K562 (cell line): ENCODE measurements around the gene CFAP69. TPM values are rescaled to one million over a fixed set of nuclear protein-coding genes. Genes with fewer than 3 reads are reported as not detected.

Source experiments
- ATAC-seq: fragments of 200-7000 bp; cut with Tn5 transposase; 3 replicates; pipeline ENCODE4 v1.9.1; 2020; ENCODE audit warnings: moderate library complexity
- BruUV-seq: library from RNA; stranded (reverse); fragments of 400-500 nt; replicated peaks from 2 replicates; lab custom pipeline; 2021; lab: Mats Ljungman, UMichigan
- CTCF ChIA-PET: fragments of 300-600 bp; formaldehyde crosslinking; extraction: SDS; loops from one replicate; lab custom pipeline; 2021; ENCODE audit warnings: low intra/inter-chr PET ratio; lab: Yijun Ruan, JAX
- POLR2A ChIA-PET: fragments of 300-600, 350-650 bp; sonication (Branson Sonifier 250); formaldehyde crosslinking; extraction: SDS; loops from one replicate; lab custom pipeline; 2021; ENCODE audit warnings: antibody characterized with exemption, inconsistent platforms; lab: Yijun Ruan, JAX
- DNase-seq, 4 experiments: peaks; one replicate each; pipeline versions ENCODE4 v3.0.0 to v3.0.0-alpha.2; 2011 to 2018; ENCODE audit warnings: low spot score in 3 of 4, mixed read lengths in 3 of 4; ENCODE audit errors: extremely low read depth in 1 of 4
- FAIRE-seq: peaks from 2 replicates; lab custom pipeline; 2011; peaks lifted over from hg19 to GRCh38; lab: Jason Lieb, UNC
- H2AFZ ChIP-seq: 2 replicates; pipeline ENCODE4 v1.6.0; 2011; ENCODE audit warnings: low read depth, low read length, control low read depth, inconsistent platforms
- H3K27ac ChIP-seq: fragments of 200-600 bp; 3 replicates; pipeline ENCODE4 v1.8.0; 2011; ENCODE audit warnings: low read depth, mild to moderate bottlenecking, control low read depth, inconsistent platforms, low read length, moderate library complexity, mixed read lengths; ENCODE audit errors: extremely low read depth
- H3K27me3 ChIP-seq, 2 experiments: fragments of 300-600 bp in 1 of 2; 2 replicates in 1 of 2; 3 replicates in 1 of 2; pipeline versions ENCODE4 v1.6.0 to v1.8.0; 2011; ENCODE audit warnings: inconsistent platforms in 2 of 2, low read length in 2 of 2, mild to moderate bottlenecking in 1 of 2, mixed read lengths in 1 of 2, moderate library complexity in 1 of 2; ENCODE audit not compliant: control insufficient read depth in 2 of 2, insufficient read depth in 2 of 2
- H3K36me3 ChIP-seq: fragments of 300-600 bp; 3 replicates; pipeline ENCODE4 v1.8.0; 2011; ENCODE audit warnings: mild to moderate bottlenecking, low read length, inconsistent platforms; ENCODE audit not compliant: control insufficient read depth, insufficient read depth
- H3K4me1 ChIP-seq, 2 experiments: fragments of 200-600 bp in 1 of 2; replicated peaks in 1 of 2; 2 replicates in 1 of 2; 3 replicates in 1 of 2; pipeline versions ENCODE4 v1.5.1 to v1.8.0; 2011; ENCODE audit warnings: inconsistent platforms in 2 of 2, low read length in 2 of 2, mild to moderate bottlenecking in 1 of 2, mixed read lengths in 1 of 2, moderate library complexity in 1 of 2; ENCODE audit not compliant: control insufficient read depth in 2 of 2, insufficient read depth in 2 of 2
- H3K4me2 ChIP-seq: 2 replicates; pipeline ENCODE4 v1.6.1; 2011; ENCODE audit warnings: low read length, control low read depth, inconsistent platforms, mixed read lengths; ENCODE audit not compliant: insufficient read depth
- H3K4me3 ChIP-seq: fragments of 200-600 bp; sonication (generic), shearing (Covaris generic); 2 replicates; pipeline ENCODE4 v1.5.1; 2016; ENCODE audit warnings: control low read depth, inconsistent platforms
- H3K79me2 ChIP-seq: fragments of 200-600 bp; 3 replicates; pipeline ENCODE4 v1.8.0; 2011; ENCODE audit warnings: low read length, inconsistent platforms; ENCODE audit not compliant: control insufficient read depth, insufficient read depth
- H3K9ac ChIP-seq, 2 experiments: 2 replicates each; pipeline versions ENCODE4 v1.6.0 to v1.6.1; 2011; ENCODE audit warnings: low read depth in 2 of 2, low read length in 2 of 2, control low read depth in 1 of 2, inconsistent platforms in 1 of 2, mild to moderate bottlenecking in 1 of 2, mixed read lengths in 1 of 2; ENCODE audit not compliant: insufficient read depth in 1 of 2
- H3K9me1 ChIP-seq: one replicate; pipeline ENCODE4 v1.6.0; 2011; ENCODE audit warnings: inconsistent platforms, mild to moderate bottlenecking, low read length, moderate library complexity; ENCODE audit not compliant: control insufficient read depth, insufficient read depth
- H3K9me3 ChIP-seq: replicated peaks from 2 replicates; pipeline ENCODE4 v1.5.1; 2011; ENCODE audit warnings: low read depth, low read length, inconsistent platforms; ENCODE audit not compliant: control insufficient read depth, insufficient read depth
- H4K20me1 ChIP-seq: replicated peaks from 2 replicates; pipeline ENCODE4 v1.6.1; 2011; ENCODE audit warnings: low read length, inconsistent platforms, mixed read lengths; ENCODE audit not compliant: control insufficient read depth, insufficient read depth
- BDP1 ChIP-seq: IDR thresholded peaks from 3 replicates; pipeline ENCODE4 v1.6.1; 2011; ENCODE audit not compliant: insufficient read length, insufficient read depth
- CHAMP1 ChIP-seq: fragments of 450-650 bp; IDR thresholded peaks from 2 replicates; pipeline ENCODE4 v1.6.1; 2016; ENCODE audit warnings: mild to moderate bottlenecking
- CHD1 ChIP-seq: fragments of 200-600 bp; sonication (generic); IDR thresholded peaks from one replicate; pipeline ENCODE4 v1.6.1; 2012; ENCODE audit warnings: mild to moderate bottlenecking, moderate library complexity, low read length, inconsistent platforms
- CREB1 ChIP-seq, 2 experiments: sonication (generic) in 1 of 2; formaldehyde crosslinking in 1 of 2; IDR thresholded peaks; 2 replicates each; pipeline versions ENCODE4 v1.6.1 to v1.8.0; 2012 to 2022; ENCODE audit warnings: inconsistent platforms in 1 of 2, mild to moderate bottlenecking in 1 of 2, missing genetic modification reagents in 1 of 2, moderate library complexity in 1 of 2
- DDX20 ChIP-seq: fragments of 450-650 bp; IDR thresholded peaks from 2 replicates; pipeline ENCODE4 v1.6.1; 2016; ENCODE audit warnings: missing genetic modification characterization, low read depth, mild to moderate bottlenecking, missing compliant biosample characterization, moderate library complexity
- EP400 ChIP-seq: fragments of 450-650 bp; IDR thresholded peaks from 2 replicates; pipeline ENCODE4 v1.6.1; 2017; ENCODE audit warnings: antibody characterized with exemption, mild to moderate bottlenecking, moderate library complexity
- HDAC1 ChIP-seq, 2 experiments: fragments of 450-650 bp; IDR thresholded peaks; 2 replicates each; pipeline ENCODE4 v1.6.1; 2016 to 2017; ENCODE audit warnings: inconsistent platforms in 1 of 2, mild to moderate bottlenecking in 1 of 2, moderate library complexity in 1 of 2
- HNRNPUL1 ChIP-seq: fragments of 200-400 bp; formaldehyde crosslinking; IDR thresholded peaks from 2 replicates; pipeline ENCODE4 v1.6.1; 2017; ENCODE audit warnings: low read length
- KDM4B ChIP-seq, 2 experiments: fragments of 450-650 bp in 1 of 2; sonication (generic) in 1 of 2; IDR thresholded peaks; 2 replicates each; pipeline ENCODE4 v1.6.1; 2016 to 2017; ENCODE audit warnings: borderline replicate concordance in 2 of 2, antibody characterized with exemption in 1 of 2, low read depth in 1 of 2, mild to moderate bottlenecking in 1 of 2
- MYBL2 ChIP-seq, 2 experiments: fragments of 450-650 bp in 1 of 2; sonication (generic) in 1 of 2; formaldehyde crosslinking in 1 of 2; IDR thresholded peaks; 2 replicates each; pipeline versions ENCODE4 v1.6.1 to v1.8.1; 2017 to 2022; ENCODE audit warnings: borderline replicate concordance in 1 of 2, inconsistent platforms in 1 of 2, low read depth in 1 of 2, mild to moderate bottlenecking in 1 of 2, missing genetic modification reagents in 1 of 2, moderate library complexity in 1 of 2
- ZBTB12 ChIP-seq: fragments of 250-450 bp; sonication (Bioruptor Pico); IDR thresholded peaks from 2 replicates; pipeline ENCODE4 v1.4.0; 2020
- ZFP1 ChIP-seq: fragments of 450-650 bp; formaldehyde crosslinking; IDR thresholded peaks from 2 replicates; pipeline ENCODE4 v1.4.0; 2020; ENCODE audit warnings: mild to moderate bottlenecking, mixed read lengths
- ZFPM2 ChIP-seq: fragments of 250-450 bp; sonication (Bioruptor Pico); IDR thresholded peaks from 2 replicates; pipeline ENCODE4 v1.5.1; 2022; ENCODE audit warnings: mild to moderate bottlenecking
- ZKSCAN1 ChIP-seq: fragments of 150-350 bp; IDR thresholded peaks from 2 replicates; pipeline ENCODE4 v1.6.1; 2016; ENCODE audit warnings: low read depth, low read length
- ZNF24 ChIP-seq: fragments of 450-650 bp; IDR thresholded peaks from 2 replicates; pipeline ENCODE4 v1.6.1; 2016
- ZNF347 ChIP-seq: fragments of 450-650 bp; formaldehyde crosslinking; IDR thresholded peaks from 2 replicates; pipeline ENCODE4 v1.4.0; 2020; ENCODE audit warnings: low read depth, mild to moderate bottlenecking, moderate library complexity
- ZNF384 ChIP-seq: IDR thresholded peaks from 2 replicates; pipeline ENCODE4 v1.6.1; 2012; ENCODE audit warnings: low read depth, low read length, improper control_type of control experiment
- ZNF512 ChIP-seq: IDR thresholded peaks from 2 replicates; pipeline ENCODE4 v1.6.1; 2016; ENCODE audit warnings: missing genetic modification characterization, missing compliant biosample characterization
- ZNF561 ChIP-seq: fragments of 450-650 bp; formaldehyde crosslinking; conservative IDR thresholded peaks from 2 replicates; pipeline ENCODE4 v1.4.0; 2020; ENCODE audit warnings: mild to moderate bottlenecking, moderate library complexity
- WGBS: fragments of 100-300 bp; shearing (Covaris generic); methylation state at CpG from one replicate; pipeline ENCODE4 v1.1.6; 2016; ENCODE audit warnings: low coverage, mixed read lengths; ENCODE audit not compliant: insufficient coverage; ENCODE audit errors: missing lambda C conversion rate; 5-methylcytosine and 5-hydroxymethylcytosine counted together
- in situ Hi-C: fragments of 300-500 bp; cut with MboI; formaldehyde crosslinking; loops from 4 replicates; pipeline ENCODE4 v1.15.0; 2018; ENCODE audit warnings: inconsistent platforms, mixed read lengths
- intact Hi-C: fragments of 100-400 bp; cut with micrococcal nuclease; formaldehyde crosslinking; loops from 2 replicates; pipeline ENCODE4 v1.14.2; 2022
- polyA plus RNA-seq, 8 experiments: library from polyadenylated mRNA; depleted of rRNA in 4 of 8; stranded (reverse) in 5 of 8; unstranded in 3 of 8; fragments of >200 nt; fragmentation: Nextera tagmentation in 2 of 8; fragmentation: Illumina TruSeq in 1 of 8; extraction: Ambion mirVana in 2 of 8; extraction: Trizol in 1 of 8; gene quantifications; 2 replicates each; pipeline versions ENCODE4 v1.2.1 to v1.2.3, GENCODE V29; 2011 to 2014; ENCODE audit warnings: inconsistent platforms in 1 of 8, missing spikeins in 1 of 8
- total RNA-seq, 7 experiments: library from RNA; depleted of rRNA in 6 of 7; stranded (reverse); fragments of >200 nt in 6 of 7; fragmentation: Illumina TruSeq in 2 of 7; extraction: Trizol in 2 of 7; gene quantifications; 2 replicates each; pipeline versions ENCODE4 v1.2.1 to v1.2.3, GENCODE V29; 2011 to 2021; ENCODE audit warnings: low replicate concordance in 1 of 7

CFAP69 gene
- total and polyA plus RNA-seq, 9 of the 15 experiments (the other 6 are each of a cell fraction or from before 2014, with no cell fraction given), result 0.24 to 5.1 (median 1.7) TPM

DNA sequence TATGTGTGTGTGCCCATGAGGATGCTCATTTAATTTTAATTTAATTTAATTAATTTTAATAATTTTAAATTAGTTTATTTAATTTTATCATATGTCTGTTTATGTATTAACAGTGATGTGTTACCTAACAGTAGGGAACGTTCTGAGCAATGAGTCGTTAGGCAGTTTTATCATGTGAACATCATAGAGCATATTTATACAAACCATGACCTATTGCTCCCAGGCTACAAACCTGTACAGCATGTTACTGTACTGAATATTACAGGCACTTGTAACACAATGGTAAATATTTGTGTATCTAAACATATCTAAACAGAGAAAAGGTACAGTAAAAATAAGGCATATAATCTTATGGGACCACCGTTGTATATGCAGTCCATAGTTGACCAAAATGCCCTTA is 13.7 kb upstream of the CFAP69 start:
- Histone ChIP-seq H4K20me1 (no peaks in the 10 kb centered on the region), H3K9me1 (no peaks in the 10 kb centered on the region), H3K27ac (no peak overlapping the region), H3K4me2 (no peak overlapping the region), H3K4me1 (no peaks in the 10 kb centered on the region)
- POLR2A ChIA-PET, result no interaction called here
- CTCF ChIA-PET, result no interaction called here
- 3% methylated on average over 3 of the region's 3 CpGs for whole genome bisulfite sequencing
- FAIRE-seq, result no peak
- TF ChIP-seq ZFPM2 (no peak), ZKSCAN1 (no peak), KDM4B (IDR thresholded peaks at IDR 0.05; ENCODE audit: borderline replicate concordance in 2 of 2, low read depth in 1 of 2) (no peak), ZFP1 (CRISPR knock-in tag) (no peak), EP400 (no peak), ZNF512 (no peak), ZNF384 (no peak), ZNF24 (no peak), CREB1 (IDR thresholded peaks at IDR 0.05) (no peak), CREB1 (CRISPR knock-in tag; IDR thresholded peaks at IDR 0.05) (no peak), CHAMP1 (no peak), ZNF561 (CRISPR knock-in tag) (no peak), HNRNPUL1 (no peak), CHD1 (no peak), ZNF347 (CRISPR knock-in tag) (no peak), HDAC1 (IDR thresholded peaks at IDR 0.05) (no peak), ZBTB12 (CRISPR knock-in tag) (no peak), BDP1 (no peak), DDX20 (no peak), MYBL2 (IDR thresholded peaks at IDR 0.05; ENCODE audit: low read depth) (no peak), MYBL2 (CRISPR knock-in tag; IDR thresholded peaks at IDR 0.05; ENCODE audit: borderline replicate concordance) (no peak)
- TF ChIP-seq, all 486 proteins: peak for 0
- Histone ChIP-seq H3K79me2 (no peaks in the 10 kb centered on the region), H3K4me3 (no peak overlapping the region), H3K27me3 (no peaks in the 10 kb centered on the region), H3K36me3 (no peaks in the 10 kb centered on the region), H2AFZ (no peak overlapping the region), H3K9ac (no peak overlapping the region), H3K9me3 (no peaks in the 10 kb centered on the region)
- in situ Hi-C loops, result no loop called here
- ATAC-seq (no peak), DNase-seq (no peak)
- BruUV-seq, result no TSS peak
- intact Hi-C loops, result no loop called here
